ENCODE results near the gene LRRIQ1.

Gene LRRIQ1

GRCh38 chr12:85281636-85282312 lies 245.6 kb downstream of the LRRIQ1 start:
- no peak for DNase-seq

- no peak for DNase-seq
Measured at GRCh38 chr12:85283560-85283959, 247.4 kb downstream of the LRRIQ1 start.
